K562 (cell line): ENCODE measurements around the gene OPRD1. TPM values are rescaled to one million over a fixed set of nuclear protein-coding genes. Genes with fewer than 3 reads are reported as not detected.
A peak's percentile ranks its signal among the peaks of the same experiment; 100 is the strongest.

ENCODE experiments used
- ATAC-seq: fragments of 200-7000 bp; cut with Tn5 transposase; 3 replicates; pipeline ENCODE4 v1.9.1; 2020; ENCODE audit warnings: moderate library complexity
- BruUV-seq: library from RNA; stranded (reverse); fragments of 400-500 nt; replicated peaks from 2 replicates; lab custom pipeline; 2021; lab: Mats Ljungman, UMichigan
- CTCF ChIA-PET: fragments of 300-600 bp; formaldehyde crosslinking; extraction: SDS; loops from one replicate; lab custom pipeline; 2021; ENCODE audit warnings: low intra/inter-chr PET ratio; lab: Yijun Ruan, JAX
- POLR2A ChIA-PET: fragments of 300-600, 350-650 bp; sonication (Branson Sonifier 250); formaldehyde crosslinking; extraction: SDS; loops from one replicate; lab custom pipeline; 2021; ENCODE audit warnings: antibody characterized with exemption, inconsistent platforms; lab: Yijun Ruan, JAX
- DNase-seq, 4 experiments: peaks; one replicate each; pipeline versions ENCODE4 v3.0.0 to v3.0.0-alpha.2; 2011 to 2018; ENCODE audit warnings: low spot score in 3 of 4, mixed read lengths in 3 of 4; ENCODE audit errors: extremely low read depth in 1 of 4
- FAIRE-seq: peaks from 2 replicates; lab custom pipeline; 2011; peaks lifted over from hg19 to GRCh38; lab: Jason Lieb, UNC
- H2AFZ ChIP-seq: 2 replicates; pipeline ENCODE4 v1.6.0; 2011; ENCODE audit warnings: low read depth, low read length, control low read depth, inconsistent platforms
- H3K27ac ChIP-seq: fragments of 200-600 bp; 3 replicates; pipeline ENCODE4 v1.8.0; 2011; ENCODE audit warnings: low read depth, mild to moderate bottlenecking, control low read depth, inconsistent platforms, low read length, moderate library complexity, mixed read lengths; ENCODE audit errors: extremely low read depth
- H3K27me3 ChIP-seq, 2 experiments: fragments of 300-600 bp in 1 of 2; 2 replicates in 1 of 2; 3 replicates in 1 of 2; pipeline versions ENCODE4 v1.6.0 to v1.8.0; 2011; ENCODE audit warnings: inconsistent platforms in 2 of 2, low read length in 2 of 2, mild to moderate bottlenecking in 1 of 2, mixed read lengths in 1 of 2, moderate library complexity in 1 of 2; ENCODE audit not compliant: control insufficient read depth in 2 of 2, insufficient read depth in 2 of 2
- H3K36me3 ChIP-seq: fragments of 300-600 bp; 3 replicates; pipeline ENCODE4 v1.8.0; 2011; ENCODE audit warnings: mild to moderate bottlenecking, low read length, inconsistent platforms; ENCODE audit not compliant: control insufficient read depth, insufficient read depth
- H3K4me1 ChIP-seq, 2 experiments: fragments of 200-600 bp in 1 of 2; replicated peaks in 1 of 2; 2 replicates in 1 of 2; 3 replicates in 1 of 2; pipeline versions ENCODE4 v1.5.1 to v1.8.0; 2011; ENCODE audit warnings: inconsistent platforms in 2 of 2, low read length in 2 of 2, mild to moderate bottlenecking in 1 of 2, mixed read lengths in 1 of 2, moderate library complexity in 1 of 2; ENCODE audit not compliant: control insufficient read depth in 2 of 2, insufficient read depth in 2 of 2
- H3K4me2 ChIP-seq: 2 replicates; pipeline ENCODE4 v1.6.1; 2011; ENCODE audit warnings: low read length, control low read depth, inconsistent platforms, mixed read lengths; ENCODE audit not compliant: insufficient read depth
- H3K4me3 ChIP-seq: fragments of 200-600 bp; sonication (generic), shearing (Covaris generic); 2 replicates; pipeline ENCODE4 v1.5.1; 2016; ENCODE audit warnings: control low read depth, inconsistent platforms
- H3K79me2 ChIP-seq: fragments of 200-600 bp; 3 replicates; pipeline ENCODE4 v1.8.0; 2011; ENCODE audit warnings: low read length, inconsistent platforms; ENCODE audit not compliant: control insufficient read depth, insufficient read depth
- H3K9ac ChIP-seq, 2 experiments: 2 replicates each; pipeline versions ENCODE4 v1.6.0 to v1.6.1; 2011; ENCODE audit warnings: low read depth in 2 of 2, low read length in 2 of 2, control low read depth in 1 of 2, inconsistent platforms in 1 of 2, mild to moderate bottlenecking in 1 of 2, mixed read lengths in 1 of 2; ENCODE audit not compliant: insufficient read depth in 1 of 2
- H3K9me1 ChIP-seq: one replicate; pipeline ENCODE4 v1.6.0; 2011; ENCODE audit warnings: inconsistent platforms, mild to moderate bottlenecking, low read length, moderate library complexity; ENCODE audit not compliant: control insufficient read depth, insufficient read depth
- H3K9me3 ChIP-seq: replicated peaks from 2 replicates; pipeline ENCODE4 v1.5.1; 2011; ENCODE audit warnings: low read depth, low read length, inconsistent platforms; ENCODE audit not compliant: control insufficient read depth, insufficient read depth
- H4K20me1 ChIP-seq: replicated peaks from 2 replicates; pipeline ENCODE4 v1.6.1; 2011; ENCODE audit warnings: low read length, inconsistent platforms, mixed read lengths; ENCODE audit not compliant: control insufficient read depth, insufficient read depth
- ATF3 ChIP-seq, 2 experiments: fragments of 450-650 bp in 1 of 2; sonication (generic) in 1 of 2; formaldehyde crosslinking in 1 of 2; IDR thresholded peaks in 1 of 2; conservative IDR thresholded peaks in 1 of 2; 2 replicates each; pipeline versions ENCODE4 v1.6.1 to v1.8.1; 2016 to 2023; ENCODE audit warnings: mild to moderate bottlenecking in 2 of 2, moderate library complexity in 2 of 2, inconsistent platforms in 1 of 2, missing genetic modification reagents in 1 of 2
- CEBPG ChIP-seq, 3 experiments: fragments of 200-800 bp in 1 of 3; sonication (Bioruptor generic) in 1 of 3; sonication (generic) in 1 of 3; formaldehyde crosslinking in 1 of 3; IDR thresholded peaks in 2 of 3; conservative IDR thresholded peaks in 1 of 3; 2 replicates each; pipeline versions ENCODE4 v1.6.1 to v1.8.0; 2016 to 2022; ENCODE audit warnings: missing compliant biosample characterization in 2 of 3, missing genetic modification characterization in 2 of 3, mild to moderate bottlenecking in 1 of 3, missing genetic modification reagents in 1 of 3
- CUX1 ChIP-seq: fragments of 200-800 bp; sonication (Bioruptor generic); IDR thresholded peaks from 2 replicates; pipeline ENCODE4 v1.6.1; 2016; ENCODE audit warnings: missing genetic modification characterization, missing compliant biosample characterization
- FOSL1 ChIP-seq: fragments of 200-800 bp; sonication (Bioruptor generic); conservative IDR thresholded peaks from 2 replicates; pipeline ENCODE4 v1.6.1; 2016; ENCODE audit warnings: missing genetic modification characterization, missing compliant biosample characterization
- ZNF395 ChIP-seq: fragments of 200-800 bp; sonication (Bioruptor generic); IDR thresholded peaks from 2 replicates; pipeline ENCODE4 v1.6.1; 2017; ENCODE audit warnings: missing genetic modification characterization, missing compliant biosample characterization
- WGBS: fragments of 100-300 bp; shearing (Covaris generic); methylation state at CpG from one replicate; pipeline ENCODE4 v1.1.6; 2016; ENCODE audit warnings: low coverage, mixed read lengths; ENCODE audit not compliant: insufficient coverage; ENCODE audit errors: missing lambda C conversion rate; 5-methylcytosine and 5-hydroxymethylcytosine counted together
- in situ Hi-C: fragments of 300-500 bp; cut with MboI; formaldehyde crosslinking; loops from 4 replicates; pipeline ENCODE4 v1.15.0; 2018; ENCODE audit warnings: inconsistent platforms, mixed read lengths
- intact Hi-C: fragments of 100-400 bp; cut with micrococcal nuclease; formaldehyde crosslinking; loops from 2 replicates; pipeline ENCODE4 v1.14.2; 2022
- polyA plus RNA-seq, 8 experiments: library from polyadenylated mRNA; depleted of rRNA in 4 of 8; stranded (reverse) in 5 of 8; unstranded in 3 of 8; fragments of >200 nt; fragmentation: Nextera tagmentation in 2 of 8; fragmentation: Illumina TruSeq in 1 of 8; extraction: Ambion mirVana in 2 of 8; extraction: Trizol in 1 of 8; gene quantifications; 2 replicates each; pipeline versions ENCODE4 v1.2.1 to v1.2.3, GENCODE V29; 2011 to 2014; ENCODE audit warnings: inconsistent platforms in 1 of 8, missing spikeins in 1 of 8
- total RNA-seq, 7 experiments: library from RNA; depleted of rRNA in 6 of 7; stranded (reverse); fragments of >200 nt in 6 of 7; fragmentation: Illumina TruSeq in 2 of 7; extraction: Trizol in 2 of 7; gene quantifications; 2 replicates each; pipeline versions ENCODE4 v1.2.1 to v1.2.3, GENCODE V29; 2011 to 2021; ENCODE audit warnings: low replicate concordance in 1 of 7

The OPRD1 gene
- total and polyA plus RNA-seq, 9 of the 15 experiments (the other 6 are each of a cell fraction or from before 2014, with no cell fraction given): under 0.01 to 0.03 (median under 0.01) TPM; not detected in 6

- ChIA-PET CTCF (no interaction called here), POLR2A (interaction anchor here (0.6 to 2.2 kb wide), 8 partner anchors 10 to 666 kb away, joined by 3 to 14 read pairs (median 4); no protein-coding TSS in a partner anchor)
- DNase-seq: no peak
- in situ Hi-C loops: no loop called here
- no peak for ATAC-seq
- TF ChIP-seq ZNF395 (CRISPR knock-in tag) (0 out of 2 replicates have a peak, but pooled peaks have one; percentile 50), ATF3 (IDR thresholded peaks at IDR 0.05) (peak; percentile 39; the same call in 1 of the 2 replicates), ATF3 (CRISPR knock-in tag; conservative IDR thresholded peaks at IDR 0.05) (no peak), FOSL1 (tag) (0 out of 2 replicates have a peak, but pooled peaks have one; percentile 10), CEBPG (CRISPR knock-in tag; IDR thresholded peaks at IDR 0.05) (no peak), CEBPG (tag; conservative IDR thresholded peaks at IDR 0.05 in 1 of 2, IDR thresholded peaks at IDR 0.05 in 1 of 2) (0 out of 4 replicates have a peak, but pooled peaks of 1 of the 2 experiments have one; percentile 29), CUX1 (CRISPR knock-in tag) (no peak)
- H2AFZ ChIP-seq: no peak overlapping the region
- no TSS peak for BruUV-seq
- peaks cover 38 to 39% of the 10 kb centered on the region in 2 experiments for H3K4me1 ChIP-seq
- H3K79me2 ChIP-seq: peaks cover 90% of the 10 kb centered on the region
- FAIRE-seq: no peak
- H3K4me3 ChIP-seq: no peak overlapping the region
- H3K27me3 ChIP-seq: no peaks in the 10 kb centered on the region
- peak overlapping the region; percentile 0 to 21; a peak in 1 of 4 replicates for H3K9ac ChIP-seq
- H3K9me1 ChIP-seq: no peaks in the 10 kb centered on the region
- WGBS: 33% methylated on average over 2 of the region's 2 CpGs
- H3K9me3 ChIP-seq: no peaks in the 10 kb centered on the region
- peaks cover 30% of the 10 kb centered on the region for H3K36me3 ChIP-seq
- H3K4me2 ChIP-seq: peak overlapping the region; percentile 20; the same call in 1 of the 2 replicates
- H3K27ac ChIP-seq: peak overlapping the region; percentile 25; the same call in 1 of the 3 replicates
- intact Hi-C loops: loop anchor here (5.0 kb wide), 1 partner anchor 60 kb away; no protein-coding TSS in a partner anchor
- peaks cover 25% of the 10 kb centered on the region for H4K20me1 ChIP-seq
Measured at GRCh38 chr1:28917757-28918118, 105.8 kb downstream of the OPRD1 start.
